HG03103 (cell line): ENCODE data around the gene RBPMS2.

Experiments used
- ATAC-seq: cut with Tn5 transposase; IDR thresholded peaks from one replicate; pipeline ENCODE4 v1.9.1; 2021; ENCODE audit warnings: low read depth; ENCODE audit not compliant: unreplicated experiment

RBPMS2 gene

GRCh38 chr15:64696481-64696880 is 78.9 kb downstream of the RBPMS2 start:
- ATAC-seq = no peak

- no peak for ATAC-seq
Observed at GRCh38 chr15:64695561-64695992, 79.8 kb downstream of the RBPMS2 start.

- no peak for ATAC-seq
Observed at GRCh38 chr15:64694816-64695215, 80.6 kb downstream of the RBPMS2 start.

GRCh38 chr15:64693134-64693533 is 82.3 kb downstream of the RBPMS2 start:
- no peak for ATAC-seq

- no peak for ATAC-seq
Observed at GRCh38 chr15:64691896-64692565, 83.4 kb downstream of the RBPMS2 start.

- ATAC-seq = no peak
Observed at GRCh38 chr15:64690578-64691296, 84.7 kb downstream of the RBPMS2 start.

GRCh38 chr15:64690008-64690407 is 85.4 kb downstream of the RBPMS2 start:
- no peak for ATAC-seq
